ENCODE data around the gene SLC39A11. TPM values are rescaled to one million over a fixed set of nuclear protein-coding genes. Genes with fewer than 3 reads are reported as not detected.

Gene SLC39A11
- total RNA-seq, 1 donor from 2014 or later = 26.0 TPM

- TF ChIP-seq CTCF (IDR thresholded peaks at IDR 0.05; ENCODE audit: unreplicated experiment) = no peak
- no peak for DNase-seq (ENCODE audit: low spot score in 2 of 2, unreplicated experiment in 2 of 2)
- no peak overlapping the region for H3K4me3 Mint-ChIP-seq
- no peak overlapping the region for H3K27ac Mint-ChIP-seq
- H3K27me3 Mint-ChIP-seq (ENCODE audit: low read depth) = no peaks in the 10 kb centered on the region
- peaks cover 8% of the 10 kb centered on the region for H3K9me3 Mint-ChIP-seq
- H3K4me1 Mint-ChIP-seq = no peaks in the 10 kb centered on the region
- peaks cover 8% of the 10 kb centered on the region for H3K36me3 Mint-ChIP-seq
These were observed 253.9 kb downstream of the SLC39A11 start for GRCh38 chr17:72838581-72838980.

- Mint-ChIP-seq H3K4me3 (no peak overlapping the region), H3K36me3 (peaks cover 8% of the 10 kb centered on the region)
- DNase-seq (ENCODE audit: low spot score in 2 of 2, unreplicated experiment in 2 of 2) = no peak
These were observed 254.4 kb downstream of the SLC39A11 start for GRCh38 chr17:72838068-72838467.

GRCh38 chr17:72837335-72837734 is 255.2 kb downstream of the SLC39A11 start:
- no peaks in the 10 kb centered on the region for H3K4me1 Mint-ChIP-seq
- peaks cover 8% of the 10 kb centered on the region for H3K9me3 Mint-ChIP-seq
- TF ChIP-seq CTCF (IDR thresholded peaks at IDR 0.05; ENCODE audit: unreplicated experiment) = no peak
- H3K36me3 Mint-ChIP-seq = peaks cover 8% of the 10 kb centered on the region
- no peak overlapping the region for H3K27ac Mint-ChIP-seq
- DNase-seq (ENCODE audit: low spot score in 2 of 2, unreplicated experiment in 2 of 2) = no peak
- no peaks in the 10 kb centered on the region for H3K27me3 Mint-ChIP-seq (ENCODE audit: low read depth)
- no peak overlapping the region for H3K4me3 Mint-ChIP-seq

More at GRCh38 chr17:72838068-72838467, 254.4 kb downstream of the SLC39A11 start:
- Mint-ChIP-seq H3K9me3 (peaks cover 8% of the 10 kb centered on the region), H3K27ac (no peak overlapping the region), H3K4me1 (no peaks in the 10 kb centered on the region), H3K27me3 (ENCODE audit: low read depth) (no peaks in the 10 kb centered on the region)
- TF ChIP-seq CTCF (IDR thresholded peaks at IDR 0.05; ENCODE audit: unreplicated experiment) = no peak

- Mint-ChIP-seq H3K4me1 (no peaks in the 10 kb centered on the region), H3K27me3 (ENCODE audit: low read depth) (no peaks in the 10 kb centered on the region), H3K9me3 (no peaks in the 10 kb centered on the region), H3K4me3 (no peak overlapping the region), H3K27ac (no peak overlapping the region), H3K36me3 (no peaks in the 10 kb centered on the region)
- no peak for DNase-seq (ENCODE audit: low spot score in 2 of 2, unreplicated experiment in 2 of 2)
- TF ChIP-seq CTCF (IDR thresholded peaks at IDR 0.05; ENCODE audit: unreplicated experiment) = no peak
These were observed 259.2 kb downstream of the SLC39A11 start for GRCh38 chr17:72833128-72833765.

- no peak for DNase-seq (ENCODE audit: low spot score in 2 of 2, unreplicated experiment in 2 of 2)
- no peaks in the 10 kb centered on the region for H3K27me3 Mint-ChIP-seq (ENCODE audit: low read depth)
- no peaks in the 10 kb centered on the region for H3K9me3 Mint-ChIP-seq
These were observed 260.2 kb downstream of the SLC39A11 start for GRCh38 chr17:72832306-72832705.

More at GRCh38 chr17:72832306-72832705, 260.2 kb downstream of the SLC39A11 start:
- H3K4me3 Mint-ChIP-seq = no peak overlapping the region
- TF ChIP-seq CTCF (IDR thresholded peaks at IDR 0.05; ENCODE audit: unreplicated experiment) = no peak
- H3K36me3 Mint-ChIP-seq = no peaks in the 10 kb centered on the region
- H3K4me1 Mint-ChIP-seq = no peaks in the 10 kb centered on the region
- no peak overlapping the region for H3K27ac Mint-ChIP-seq
